IMR-90 (cell line): ENCODE results near the gene ATP13A1. TPM values are rescaled to one million over a fixed set of nuclear protein-coding genes. Genes with fewer than 3 reads are reported as not detected.

Experiments used
- ATAC-seq: fragments of 200-7000 bp; cut with Tn5 transposase; 2 replicates; pipeline ENCODE4 v1.9.1; 2020; ENCODE audit warnings: low read depth, mild to moderate bottlenecking, moderate library complexity
- BruUV-seq: library from RNA; stranded (reverse); fragments of 400-500 nt; replicated peaks from 2 replicates; lab custom pipeline; 2021; lab: Mats Ljungman, UMichigan
- CTCF ChIA-PET: fragments of 300-600 bp; formaldehyde crosslinking; extraction: SDS; loops from one replicate; lab custom pipeline; 2021; ENCODE audit warnings: antibody characterized with exemption; lab: Yijun Ruan, JAX
- POLR2A ChIA-PET: fragments of 300-600 bp; sonication (Branson Sonifier 250); formaldehyde crosslinking; loops from one replicate; lab custom pipeline; 2022; ENCODE audit warnings: antibody characterized with exemption; ENCODE audit not compliant: unreplicated experiment; lab: Charles Lee
- DNase-seq: peaks from one replicate; pipeline ENCODE4 v3.0.0; 2013
- H2AFZ ChIP-seq: replicated peaks from 2 replicates; pipeline ENCODE3; 2013; ENCODE audit warnings: low read length, mild to moderate bottlenecking; ENCODE audit not compliant: poor library complexity
- H2AK5ac ChIP-seq: 2 replicates; pipeline ENCODE4 v1.6.1; 2013; ENCODE audit warnings: low read depth, low read length, inconsistent platforms
- H2AK9ac ChIP-seq: replicated peaks from 2 replicates; pipeline ENCODE3; 2013; ENCODE audit warnings: mild to moderate bottlenecking, low read depth, low read length, moderate library complexity; ENCODE audit not compliant: poor library complexity
- H2BK120ac ChIP-seq: 2 replicates; pipeline ENCODE4 v1.6.1; 2013; ENCODE audit warnings: low read depth, low read length, inconsistent platforms
- H2BK15ac ChIP-seq: 3 replicates; pipeline ENCODE4 v1.6.1; 2013; ENCODE audit warnings: low read depth, low read length, inconsistent platforms
- H2BK20ac ChIP-seq: 2 replicates; pipeline ENCODE4 v1.6.1; 2013; ENCODE audit warnings: low read depth, mild to moderate bottlenecking, inconsistent platforms, low read length, moderate library complexity
- H2BK5ac ChIP-seq: 2 replicates; pipeline ENCODE4 v1.6.1; 2013; ENCODE audit warnings: mild to moderate bottlenecking, low read depth, low read length, inconsistent platforms; ENCODE audit not compliant: poor library complexity, severe bottlenecking
- H3K14ac ChIP-seq: replicated peaks from 2 replicates; pipeline ENCODE4 v1.6.1; 2013; ENCODE audit warnings: low read depth, low read length, inconsistent platforms
- H3K18ac ChIP-seq: 2 replicates; pipeline ENCODE4 v1.6.1; 2013; ENCODE audit warnings: low read depth, low read length, control low read depth
- H3K23ac ChIP-seq: 2 replicates; pipeline ENCODE4 v1.6.1; 2013; ENCODE audit warnings: low read depth, low read length, inconsistent platforms
- H3K27ac ChIP-seq: 2 replicates; pipeline ENCODE4 v1.5.1; 2013; ENCODE audit warnings: mild to moderate bottlenecking, control low read depth, low read length; ENCODE audit not compliant: insufficient read depth
- H3K27me3 ChIP-seq: 2 replicates; pipeline ENCODE4 v1.6.1; 2013; ENCODE audit warnings: low read length; ENCODE audit not compliant: control insufficient read depth, insufficient read depth
- H3K36me3 ChIP-seq: 2 replicates; pipeline ENCODE4 v1.6.1; 2013; ENCODE audit warnings: low read length, mixed read lengths; ENCODE audit not compliant: control insufficient read depth, insufficient read depth
- H3K4ac ChIP-seq: 2 replicates; pipeline ENCODE4 v1.6.1; 2013; ENCODE audit warnings: low read depth, low read length, inconsistent platforms
- H3K4me1 ChIP-seq: 2 replicates; pipeline ENCODE4 v1.6.1; 2013; ENCODE audit warnings: low read length, mixed read lengths; ENCODE audit not compliant: control insufficient read depth, insufficient read depth
- H3K4me2 ChIP-seq: 2 replicates; pipeline ENCODE4 v1.6.1; 2013; ENCODE audit warnings: low read depth, mild to moderate bottlenecking, control low read depth, low read length, moderate library complexity
- H3K4me3 ChIP-seq: 2 replicates; pipeline ENCODE4 v1.5.1; 2013; ENCODE audit warnings: low read depth, mild to moderate bottlenecking, control low read depth, low read length, moderate library complexity; ENCODE audit not compliant: insufficient read depth
- H3K56ac ChIP-seq: 2 replicates; pipeline ENCODE4 v1.6.1; 2013; ENCODE audit warnings: low read length, inconsistent platforms; ENCODE audit not compliant: insufficient read depth; ENCODE audit errors: extremely low read depth
- H3K79me1 ChIP-seq, 2 experiments: 2 replicates each; pipeline ENCODE4 v1.6.1; 2013; ENCODE audit warnings: low read length in 2 of 2, inconsistent platforms in 1 of 2, low read depth in 1 of 2
- H3K9ac ChIP-seq: 2 replicates; pipeline ENCODE4 v1.6.1; 2013; ENCODE audit warnings: low read depth, low read length, control low read depth
- H3K9me1 ChIP-seq: 2 replicates; pipeline ENCODE4 v1.6.1; 2013; ENCODE audit warnings: low read length, inconsistent platforms; ENCODE audit not compliant: insufficient read depth
- H3K9me3 ChIP-seq: 2 replicates; pipeline ENCODE4 v1.6.1; 2013; ENCODE audit warnings: low read length; ENCODE audit not compliant: control insufficient read depth, insufficient read depth
- H4K20me1 ChIP-seq: 2 replicates; pipeline ENCODE4 v1.6.1; 2013; ENCODE audit warnings: low read length, inconsistent platforms; ENCODE audit not compliant: insufficient read depth
- H4K5ac ChIP-seq: 2 replicates; pipeline ENCODE4 v1.6.1; 2013; ENCODE audit warnings: mild to moderate bottlenecking, low read depth, low read length, control low read depth
- H4K8ac ChIP-seq, 2 experiments: 2 replicates each; pipeline ENCODE4 v1.6.1; 2013; ENCODE audit warnings: low read depth in 2 of 2, low read length in 2 of 2, control low read depth in 1 of 2, inconsistent platforms in 1 of 2
- H4K91ac ChIP-seq: 2 replicates; pipeline ENCODE4 v1.6.1; 2013; ENCODE audit warnings: low read depth, low read length, inconsistent platforms; ENCODE audit not compliant: insufficient read depth
- BHLHE40 ChIP-seq: fragments of 150-350 bp; IDR thresholded peaks from 2 replicates; pipeline ENCODE4 v1.6.1; 2016; ENCODE audit warnings: mild to moderate bottlenecking, low read depth, low read length
- CEBPB ChIP-seq: IDR thresholded peaks from 2 replicates; pipeline ENCODE4 v1.6.1; 2012; ENCODE audit warnings: low read depth, low read length, improper control_type of control experiment
- CHD1 ChIP-seq: IDR thresholded peaks from 2 replicates; pipeline ENCODE4 v1.6.1; 2012; ENCODE audit warnings: low read depth, low read length, improper control_type of control experiment
- CTCF ChIP-seq: conservative IDR thresholded peaks from 2 replicates; pipeline ENCODE4 v1.5.1; 2012; ENCODE audit warnings: mild to moderate bottlenecking, low read depth, low read length, improper control_type of control experiment
- ELK1 ChIP-seq: fragments of 150-350 bp; IDR thresholded peaks from 2 replicates; pipeline ENCODE4 v1.6.1; 2016; ENCODE audit warnings: low read depth, mild to moderate bottlenecking, low read length, moderate library complexity, borderline replicate concordance
- FOS ChIP-seq: fragments of 150-350 bp; IDR thresholded peaks from 2 replicates; pipeline ENCODE4 v1.6.1; 2016; ENCODE audit warnings: low read depth, low read length
- MAFK ChIP-seq: IDR thresholded peaks from 2 replicates; pipeline ENCODE4 v1.6.1; 2012; ENCODE audit warnings: low read depth, low read length, improper control_type of control experiment
- MAZ ChIP-seq: IDR thresholded peaks from 2 replicates; pipeline ENCODE4 v1.6.1; 2012; ENCODE audit warnings: low read depth, mild to moderate bottlenecking, low read length, improper control_type of control experiment, moderate library complexity, borderline replicate concordance
- MXI1 ChIP-seq: IDR thresholded peaks from 2 replicates; pipeline ENCODE4 v1.6.1; 2012; ENCODE audit warnings: low read depth, mild to moderate bottlenecking, low read length, moderate library complexity, borderline replicate concordance
- NFE2L2 ChIP-seq: fragments of 150-350 bp; IDR thresholded peaks from 2 replicates; pipeline ENCODE4 v1.6.1; 2016; ENCODE audit warnings: low read depth, mild to moderate bottlenecking, low read length
- POLR2A ChIP-seq: IDR thresholded peaks from 2 replicates; pipeline ENCODE4 v1.6.1; 2012; ENCODE audit warnings: mild to moderate bottlenecking, low read depth, low read length
- RAD21 ChIP-seq: IDR thresholded peaks from 2 replicates; pipeline ENCODE4 v1.6.1; 2012; ENCODE audit warnings: low read length, improper control_type of control experiment
- RCOR1 ChIP-seq: IDR thresholded peaks from 2 replicates; pipeline ENCODE4 v1.6.1; 2012; ENCODE audit warnings: mild to moderate bottlenecking, low read length, improper control_type of control experiment; ENCODE audit not compliant: insufficient replicate concordance
- RFX5 ChIP-seq: IDR thresholded peaks from 2 replicates; pipeline ENCODE4 v1.8.0; 2012; ENCODE audit warnings: low read depth, mild to moderate bottlenecking, low read length, moderate library complexity
- SMC3 ChIP-seq: fragments of 150-350 bp; IDR thresholded peaks from 2 replicates; pipeline ENCODE4 v1.6.1; 2016; ENCODE audit warnings: low read depth, mild to moderate bottlenecking, antibody characterized with exemption, low read length, moderate library complexity
- USF2 ChIP-seq: fragments of 150-350 bp; IDR thresholded peaks from 2 replicates; pipeline ENCODE4 v1.6.1; 2017; ENCODE audit warnings: mild to moderate bottlenecking, antibody characterized with exemption, low read length, low read depth
- WGBS, 2 experiments: methylation state at CpG; one replicate each; pipeline versions ENCODE4 v1.1.5 to v1.1.7; 2013; ENCODE audit warnings: missing lambda C conversion rate in 2 of 2; ENCODE audit not compliant: insufficient read length in 1 of 2; ENCODE audit errors: extremely low coverage in 2 of 2; 5-methylcytosine and 5-hydroxymethylcytosine counted together
- dilution Hi-C: fragments of 300-500 bp; cut with HindIII; formaldehyde crosslinking; loops from one replicate; pipeline ENCODE4 v1.14.3; 2018; ENCODE audit warnings: low sequenced_read_pairs; ENCODE audit not compliant: unreplicated experiment
- in situ Hi-C: fragments of 300-500 bp; cut with MboI; formaldehyde crosslinking; loops from 3 replicates; pipeline ENCODE4 v1.14.3; 2019; ENCODE audit warnings: low sequenced_read_pairs, inconsistent platforms, mixed read lengths
- intact Hi-C: fragments of 100-400 bp; cut with micrococcal nuclease; formaldehyde crosslinking; loops from 2 replicates; pipeline ENCODE4 v1.10.0; 2022
- polyA plus RNA-seq, 3 experiments: library from polyadenylated mRNA; depleted of rRNA; stranded (reverse); fragments of >200 nt; gene quantifications; 2 replicates each; pipeline ENCODE4 v1.2.3, GENCODE V29; 2012; ENCODE audit warnings: low replicate concordance in 1 of 3
- total RNA-seq: library from RNA; depleted of rRNA; stranded (reverse); fragments of >200 nt; gene quantifications from 2 replicates; pipeline ENCODE4 v1.2.3, GENCODE V29; 2012

The ATP13A1 gene
- total and polyA plus RNA-seq, 2 of the 4 experiments (the other 2 are of a cell fraction), result 13.3 to 43.8 TPM

- Histone ChIP-seq H2BK20ac (no peak overlapping the region), H3K4me2 (no peak overlapping the region), H2BK120ac (no peak overlapping the region), H4K20me1 (no peaks in the 10 kb centered on the region), H3K14ac (no peak overlapping the region), H3K27me3 (no peaks in the 10 kb centered on the region; the same call in 1 of the 2 replicates), H3K9ac (no peak overlapping the region), H3K4me3 (no peak overlapping the region), H3K9me3 (no peaks in the 10 kb centered on the region), H4K5ac (no peak overlapping the region), H3K4ac (no peak overlapping the region), H3K23ac (no peak overlapping the region), H3K27ac (no peak overlapping the region), H2AK5ac (no peak overlapping the region), H3K56ac (no peak overlapping the region), H3K9me1 (no peaks in the 10 kb centered on the region; the same call in 1 of the 2 replicates), H3K18ac (no peak overlapping the region), H4K8ac (no peak overlapping the region), H3K4me1 (no peaks in the 10 kb centered on the region), H3K36me3 (peaks cover 51% of the 10 kb centered on the region), H3K79me1 (no peaks in the 10 kb centered on the region), H2BK5ac (no peak overlapping the region), H2AFZ (no peak overlapping the region), H4K91ac (no peak overlapping the region), H2BK15ac (no peak overlapping the region), H2AK9ac (no peak overlapping the region)
- intact Hi-C loops (no loop called here), in situ Hi-C loops (loop anchor here (25.0 kb wide), 1 partner anchor 245 kb away; no protein-coding TSS in a partner anchor), dilution Hi-C loops (no loop called here)
- DNase-seq (no peak), ATAC-seq (no peak)
- ChIA-PET POLR2A (no interaction called here), CTCF (no interaction called here)
- 81% methylated on average over 4 of the region's 5 CpGs; no CpG with 5 or more reads in 1 of the 2 experiments for WGBS, 2 experiments
- TF ChIP-seq CEBPB (no peak), FOS (no peak), RCOR1 (no peak), MXI1 (no peak), ELK1 (no peak), CHD1 (no peak), SMC3 (no peak), NFE2L2 (no peak), CTCF (no peak), RFX5 (no peak), MAZ (no peak), POLR2A (no peak), USF2 (no peak), BHLHE40 (no peak), MAFK (no peak), RAD21 (no peak)
- no TSS peak for BruUV-seq
These were observed 30.8 kb downstream of the ATP13A1 start for GRCh38 chr19:19632661-19633060.
